CD4-positive, CD25-positive, alpha-beta regulatory T cell (primary cell): ENCODE results near the gene CRIP3. TPM values are rescaled to one million over a fixed set of nuclear protein-coding genes. Genes with fewer than 3 reads are reported as not detected.
A peak's percentile ranks its signal among the peaks of the same experiment; 100 is the strongest.
"Not testable (repeated sequence)": the region's sequence is repeated elsewhere in the genome, so short reads cannot be mapped to it uniquely, and the experiment has no call there.

ENCODE experiments used
- ATAC-seq, 2 donors: fragments of 150-1000 bp; cut with Tn5 transposase; one replicate each; pipeline ENCODE4 v1.10.0; 2021; ENCODE audit warnings: low read depth in 2 of 2, moderate number of reproducible peaks in 2 of 2, moderate library complexity in 1 of 2
- DNase-seq, 3 donors: peaks; one replicate each; pipeline versions ENCODE4 v3.0.0 to v3.0.0-alpha.2; 2012 to 2022; ENCODE audit warnings: mixed read lengths in 1 of 3
- H3K27ac ChIP-seq: one replicate; pipeline ENCODE4 v1.7.0; 2013; ENCODE audit warnings: mild to moderate bottlenecking, low read length; ENCODE audit not compliant: insufficient read depth, poor library complexity, severe bottlenecking
- H3K27me3 ChIP-seq: one replicate; pipeline ENCODE4 v1.7.0; 2013; ENCODE audit warnings: low read length; ENCODE audit not compliant: control insufficient read depth, insufficient read depth
- H3K36me3 ChIP-seq: one replicate; pipeline ENCODE4 v1.7.0; 2013; ENCODE audit warnings: mild to moderate bottlenecking, low read length, moderate library complexity; ENCODE audit not compliant: control insufficient read depth, insufficient read depth
- H3K4me1 ChIP-seq: 2 replicates; pipeline ENCODE4 v1.7.0; 2013; ENCODE audit warnings: mild to moderate bottlenecking, low read length; ENCODE audit not compliant: insufficient read depth, control insufficient read depth, poor library complexity, severe bottlenecking
- H3K4me3 ChIP-seq: one replicate; pipeline ENCODE4 v1.7.0; 2013; ENCODE audit warnings: low read depth, mild to moderate bottlenecking, low read length, moderate library complexity
- H3K9me3 ChIP-seq, 2 experiments: 1 replicate in 1 of 2; 2 replicates in 1 of 2; pipeline ENCODE4 v1.7.0; 2013; ENCODE audit warnings: low read length in 2 of 2, mild to moderate bottlenecking in 1 of 2, moderate library complexity in 1 of 2; ENCODE audit not compliant: control insufficient read depth in 2 of 2
- H3K27ac Mint-ChIP-seq, 3 donors: one replicate each; pipeline ENCODE4 v1.8.0; 2020 to 2022; ENCODE audit warnings: mild to moderate bottlenecking in 3 of 3, mixed read lengths in 3 of 3, moderate library complexity in 2 of 3
- H3K27me3 Mint-ChIP-seq: one replicate; pipeline ENCODE4 v1.8.0; 2022; ENCODE audit warnings: mild to moderate bottlenecking, mixed read lengths
- H3K36me3 Mint-ChIP-seq: one replicate; pipeline ENCODE4 v1.8.0; 2020; ENCODE audit warnings: mixed read lengths
- H3K4me1 Mint-ChIP-seq, 4 donors: one replicate each; pipeline ENCODE4 v1.8.0; 2020 to 2022; ENCODE audit warnings: mixed read lengths in 4 of 4, mild to moderate bottlenecking in 1 of 4
- H3K4me3 Mint-ChIP-seq, 4 donors: one replicate each; pipeline ENCODE4 v1.8.0; 2020 to 2022; ENCODE audit warnings: mild to moderate bottlenecking in 4 of 4, mixed read lengths in 4 of 4, moderate library complexity in 3 of 4
- H3K9me3 Mint-ChIP-seq, 7 donors: one replicate each; pipeline ENCODE4 v1.8.0; 2020 to 2022; ENCODE audit warnings: mixed read lengths in 7 of 7, mild to moderate bottlenecking in 3 of 7, moderate library complexity in 2 of 7
- polyA plus RNA-seq, 4 donors: library from polyadenylated mRNA; unstranded; fragments of 300-500 nt; fragmentation: Illumina TruSeq; gene quantifications; one replicate each; pipeline ENCODE4 v1.2.3, GENCODE V29; 2021
- total RNA-seq: library from RNA; stranded (reverse); gene quantifications from one replicate; pipeline ENCODE4 v1.2.3, GENCODE V29; 2022

The CRIP3 gene
- total and polyA plus RNA-seq, 5 donors from 2014 or later = 0.35 to 3.8 TPM; not detected in 3

- no peak for DNase-seq
- Histone ChIP-seq H3K27ac (no peak overlapping the region), H3K4me3 (no peak overlapping the region), H3K4me1 (peaks cover 9% of the 10 kb centered on the region), H3K36me3 (no peaks in the 10 kb centered on the region), H3K9me3 (no peaks in the 10 kb centered on the region), H3K27me3 (no peaks in the 10 kb centered on the region)
- H3K4me3 Mint-ChIP-seq = no peak overlapping the region
- no peak overlapping the region for H3K27ac Mint-ChIP-seq
- H3K36me3 Mint-ChIP-seq = no peaks in the 10 kb centered on the region
- no peaks in the 10 kb centered on the region for H3K27me3 Mint-ChIP-seq
- H3K4me1 Mint-ChIP-seq = peaks cover 0 to 16% (median 5%) of the 10 kb centered on the region in 4 donors
- no peaks in the 10 kb centered on the region for H3K9me3 Mint-ChIP-seq
- ATAC-seq = no peak
These were observed 3.7 kb downstream of the CRIP3 start for GRCh38 chr6:43304882-43305281.

- H3K9me3 Mint-ChIP-seq = no peaks in the 10 kb centered on the region
- Histone ChIP-seq H3K4me3 (no peak overlapping the region), H3K27ac (no peak overlapping the region), H3K36me3 (no peaks in the 10 kb centered on the region), H3K27me3 (no peaks in the 10 kb centered on the region), H3K4me1 (peaks cover 9% of the 10 kb centered on the region), H3K9me3 (no peaks in the 10 kb centered on the region)
- DNase-seq (no peak), ATAC-seq (no peak)
- H3K4me1 Mint-ChIP-seq = peaks cover 0 to 16% (median 5%) of the 10 kb centered on the region in 4 donors
- H3K36me3 Mint-ChIP-seq = no peaks in the 10 kb centered on the region
- no peak overlapping the region for H3K27ac Mint-ChIP-seq
- no peak overlapping the region for H3K4me3 Mint-ChIP-seq
- H3K27me3 Mint-ChIP-seq = no peaks in the 10 kb centered on the region
These were observed 4.3 kb downstream of the CRIP3 start for GRCh38 chr6:43304361-43304760.

DNA sequence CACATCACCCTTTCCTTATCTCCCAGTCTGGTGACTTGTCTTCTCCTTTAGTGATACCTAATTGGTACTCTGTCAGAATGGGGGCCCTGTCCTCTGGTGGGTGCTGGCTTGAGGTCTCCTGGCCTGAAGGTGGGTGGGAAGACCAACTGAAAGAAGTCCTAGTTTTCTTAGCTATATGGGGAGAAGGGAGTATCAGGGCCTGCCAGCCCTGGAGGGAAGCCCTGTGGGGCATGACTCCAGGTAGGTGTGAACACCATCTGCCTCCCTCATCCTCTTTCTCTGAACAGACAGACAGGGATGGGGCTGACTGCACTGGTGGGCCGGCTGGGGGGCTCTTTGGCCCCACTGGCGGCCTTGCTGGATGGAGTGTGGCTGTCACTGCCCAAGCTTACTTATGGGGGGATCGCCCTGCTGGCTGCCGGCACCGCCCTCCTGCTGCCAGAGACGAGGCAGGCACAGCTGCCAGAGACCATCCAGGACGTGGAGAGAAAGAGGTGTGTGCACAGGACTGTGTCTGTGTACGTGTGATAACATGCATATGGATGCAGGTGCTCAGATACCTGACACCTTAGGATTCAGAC is 4.8 kb downstream of the CRIP3 start:
- Histone ChIP-seq H3K27ac (no peak overlapping the region), H3K4me1 (peaks cover 4% of the 10 kb centered on the region), H3K27me3 (no peaks in the 10 kb centered on the region), H3K36me3 (no peaks in the 10 kb centered on the region), H3K9me3 (no peaks in the 10 kb centered on the region), H3K4me3 (no peak overlapping the region)
- no peak overlapping the region for H3K4me3 Mint-ChIP-seq
- no peaks in the 10 kb centered on the region for H3K36me3 Mint-ChIP-seq
- no peaks in the 10 kb centered on the region for H3K27me3 Mint-ChIP-seq
- no peaks in the 10 kb centered on the region for H3K9me3 Mint-ChIP-seq
- no peak for ATAC-seq
- H3K27ac Mint-ChIP-seq = no peak overlapping the region
- H3K4me1 Mint-ChIP-seq = peaks cover 0 to 12% (median 2%) of the 10 kb centered on the region in 4 donors
- no peak for DNase-seq

- not testable (repeated sequence) for H3K4me1 Mint-ChIP-seq, ATAC-seq, H3K4me3 Mint-ChIP-seq
These were observed 5.6 kb downstream of the CRIP3 start for GRCh38 chr6:43303006-43303405.

GRCh38 chr6:43302126-43302525 is 6.5 kb downstream of the CRIP3 start:
- ATAC-seq = no peak
- Histone ChIP-seq H3K27ac (no peak overlapping the region), H3K36me3 (no peaks in the 10 kb centered on the region), H3K27me3 (no peaks in the 10 kb centered on the region), H3K4me3 (no peak overlapping the region), H3K4me1 (no peaks in the 10 kb centered on the region), H3K9me3 (no peaks in the 10 kb centered on the region)
- no peaks in the 10 kb centered on the region for H3K27me3 Mint-ChIP-seq
- H3K36me3 Mint-ChIP-seq = no peaks in the 10 kb centered on the region
- H3K27ac Mint-ChIP-seq = no peak overlapping the region
- no peak overlapping the region for H3K4me3 Mint-ChIP-seq
- H3K9me3 Mint-ChIP-seq = no peaks in the 10 kb centered on the region
- H3K4me1 Mint-ChIP-seq = peaks cover 0 to under 1% (median 0%) of the 10 kb centered on the region in 4 donors
- no peak for DNase-seq

More at GRCh38 chr6:43303006-43303405, 5.6 kb downstream of the CRIP3 start:
- H3K27me3 Mint-ChIP-seq, H3K27me3 ChIP-seq, H3K36me3 ChIP-seq, H3K4me3 ChIP-seq, H3K9me3 ChIP-seq, H3K27ac ChIP-seq, H3K9me3 Mint-ChIP-seq, H3K36me3 Mint-ChIP-seq, DNase-seq, H3K4me1 ChIP-seq: not testable (repeated sequence)
- peak overlapping the region in 1 of 3 donors; percentile 38 for H3K27ac Mint-ChIP-seq

DNA sequence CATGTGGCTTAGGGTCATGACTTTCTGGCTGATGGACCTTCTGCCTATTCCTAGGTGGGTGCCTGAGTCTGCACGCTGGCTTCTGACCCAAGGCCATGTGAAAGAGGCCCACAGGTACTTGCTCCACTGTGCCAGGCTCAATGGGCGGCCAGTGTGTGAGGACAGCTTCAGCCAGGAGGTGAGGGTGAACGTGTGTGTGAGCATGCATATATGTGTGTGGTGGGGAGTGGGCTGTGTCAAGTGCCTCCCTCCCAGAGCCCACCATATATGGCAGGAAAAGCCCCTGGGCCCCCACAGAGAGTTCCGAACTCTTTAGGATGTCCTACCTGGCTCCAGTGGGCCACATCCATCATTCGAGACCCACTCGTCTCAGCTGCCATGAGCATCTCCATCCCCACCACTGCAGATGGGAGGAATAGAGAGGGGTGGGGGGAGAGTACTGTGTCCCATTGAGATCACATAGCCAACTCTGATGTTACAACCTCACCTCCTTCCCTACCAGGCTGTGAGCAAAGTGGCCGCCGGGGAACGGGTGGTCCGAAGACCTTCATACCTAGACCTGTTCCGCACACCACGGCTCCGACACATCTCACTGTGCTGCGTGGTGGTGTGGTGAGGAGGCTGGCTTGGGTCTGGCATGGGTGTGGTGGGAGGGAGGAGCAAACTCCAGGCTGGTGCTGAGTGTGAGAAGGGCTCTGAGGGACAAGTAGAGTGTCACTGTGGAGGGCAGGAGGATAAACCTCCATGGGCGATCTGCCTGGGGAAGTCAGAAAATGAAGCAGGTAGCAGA is 7.3 kb downstream of the CRIP3 start:
- no peak overlapping the region for H3K27ac ChIP-seq
- no peaks in the 10 kb centered on the region for H3K9me3 ChIP-seq
- peak overlapping the region in 1 of 3 donors; percentile 77 for H3K27ac Mint-ChIP-seq
- H3K36me3 Mint-ChIP-seq = no peaks in the 10 kb centered on the region
- H3K4me1 Mint-ChIP-seq = no peaks in the 10 kb centered on the region
- H3K27me3 Mint-ChIP-seq = no peaks in the 10 kb centered on the region
- DNase-seq (no peak), ATAC-seq (no peak)
- H3K4me3 Mint-ChIP-seq = no peak overlapping the region
- H3K4me3 ChIP-seq = no peak overlapping the region
- H3K27me3 ChIP-seq = no peaks in the 10 kb centered on the region
- H3K36me3 ChIP-seq = no peaks in the 10 kb centered on the region
- H3K4me1 ChIP-seq = no peaks in the 10 kb centered on the region
- no peaks in the 10 kb centered on the region for H3K9me3 Mint-ChIP-seq

- H3K27ac Mint-ChIP-seq = peak overlapping the region in 1 of 3 donors; percentile 79
- no peak for ATAC-seq
These were observed 9.0 kb downstream of the CRIP3 start for GRCh38 chr6:43299338-43300293.

More at GRCh38 chr6:43299338-43300293, 9.0 kb downstream of the CRIP3 start:
- no peaks in the 10 kb centered on the region for H3K36me3 ChIP-seq
- H3K4me1 ChIP-seq = no peaks in the 10 kb centered on the region
- no peaks in the 10 kb centered on the region for H3K36me3 Mint-ChIP-seq
- no peak overlapping the region for H3K4me3 Mint-ChIP-seq
- no peak overlapping the region for H3K4me3 ChIP-seq
- H3K27ac ChIP-seq = no peak overlapping the region
- no peaks in the 10 kb centered on the region for H3K27me3 ChIP-seq
- H3K27me3 Mint-ChIP-seq = no peaks in the 10 kb centered on the region
- H3K9me3 ChIP-seq = no peaks in the 10 kb centered on the region
- no peaks in the 10 kb centered on the region for H3K4me1 Mint-ChIP-seq
- no peaks in the 10 kb centered on the region for H3K9me3 Mint-ChIP-seq
- no peak for DNase-seq
